GM12874 (cell line): ENCODE data around the gene LYL1.

Experiments
- TF ChIP-seq, protein P1 (sequence below): IDR thresholded peaks from 2 replicates; pipeline ENCODE4 v1.5.1; 2011; ENCODE audit warnings: low read depth, mild to moderate bottlenecking, control low read depth, low read length, moderate library complexity; ENCODE audit not compliant: insufficient read depth

LYL1 gene

DNA sequence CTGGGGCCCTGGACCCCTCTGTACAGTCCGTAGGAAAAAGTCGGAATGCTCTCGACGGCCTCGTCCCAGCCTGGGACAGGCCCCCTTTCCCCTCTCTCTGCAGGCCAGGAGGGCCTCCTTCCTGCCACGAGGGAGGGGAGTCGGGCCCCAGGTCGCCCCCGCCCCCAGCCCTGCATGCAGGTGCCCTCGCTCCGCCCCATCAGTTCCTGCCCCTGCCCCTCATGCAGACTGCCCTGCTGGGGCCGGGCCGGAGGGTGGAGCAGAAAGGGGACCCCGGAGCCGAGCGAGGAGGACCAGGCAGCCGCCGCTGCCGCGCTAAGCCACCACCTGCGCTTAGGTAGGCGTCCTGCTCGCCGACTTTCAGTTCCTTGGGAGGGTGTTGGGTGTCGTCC, 7.3 kb downstream of the LYL1 start:
- TF ChIP-seq, protein P1, sequence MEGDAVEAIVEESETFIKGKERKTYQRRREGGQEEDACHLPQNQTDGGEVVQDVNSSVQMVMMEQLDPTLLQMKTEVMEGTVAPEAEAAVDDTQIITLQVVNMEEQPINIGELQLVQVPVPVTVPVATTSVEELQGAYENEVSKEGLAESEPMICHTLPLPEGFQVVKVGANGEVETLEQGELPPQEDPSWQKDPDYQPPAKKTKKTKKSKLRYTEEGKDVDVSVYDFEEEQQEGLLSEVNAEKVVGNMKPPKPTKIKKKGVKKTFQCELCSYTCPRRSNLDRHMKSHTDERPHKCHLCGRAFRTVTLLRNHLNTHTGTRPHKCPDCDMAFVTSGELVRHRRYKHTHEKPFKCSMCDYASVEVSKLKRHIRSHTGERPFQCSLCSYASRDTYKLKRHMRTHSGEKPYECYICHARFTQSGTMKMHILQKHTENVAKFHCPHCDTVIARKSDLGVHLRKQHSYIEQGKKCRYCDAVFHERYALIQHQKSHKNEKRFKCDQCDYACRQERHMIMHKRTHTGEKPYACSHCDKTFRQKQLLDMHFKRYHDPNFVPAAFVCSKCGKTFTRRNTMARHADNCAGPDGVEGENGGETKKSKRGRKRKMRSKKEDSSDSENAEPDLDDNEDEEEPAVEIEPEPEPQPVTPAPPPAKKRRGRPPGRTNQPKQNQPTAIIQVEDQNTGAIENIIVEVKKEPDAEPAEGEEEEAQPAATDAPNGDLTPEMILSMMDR, result no peak

DNA sequence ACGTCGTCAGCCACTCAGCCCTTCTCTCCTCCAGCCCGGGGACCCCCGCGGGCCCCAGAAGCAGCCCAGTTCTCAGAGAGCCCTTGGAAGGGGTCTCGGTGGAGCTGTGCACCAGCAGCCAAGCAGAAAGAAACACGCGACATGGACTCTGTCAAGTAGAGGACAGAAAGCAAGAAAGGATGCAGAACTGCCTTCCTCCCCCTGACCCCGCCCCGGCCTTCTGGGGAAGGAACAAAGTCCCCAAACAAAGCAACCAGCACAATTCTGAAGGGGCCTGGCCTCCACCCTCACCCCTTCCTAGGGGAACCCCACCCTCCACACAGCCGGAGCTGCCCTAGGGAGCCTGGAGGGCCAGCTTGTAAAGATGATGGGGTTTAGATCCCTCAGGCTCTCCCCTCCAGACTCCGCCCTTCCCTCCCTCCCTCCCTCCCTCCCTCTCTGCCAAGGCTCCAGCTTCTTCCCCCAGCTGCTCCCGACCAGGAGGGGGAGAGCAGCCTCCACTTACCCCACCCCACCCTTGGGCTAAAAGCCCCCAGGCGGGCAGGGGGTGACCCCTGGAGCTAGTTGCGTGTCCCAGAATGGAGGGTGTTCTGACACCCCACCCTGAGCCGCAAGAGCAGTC, 7.8 kb downstream of the LYL1 start:
- TF ChIP-seq, protein P1, result no peak

GRCh38 chr19:13094106-13094504, 8.6 kb downstream of the LYL1 start:
- TF ChIP-seq, protein P1, result no peak

GRCh38 chr19:13093407-13094105, 9.1 kb downstream of the LYL1 start:
- TF ChIP-seq, protein P1, result peak; percentile 92

DNA sequence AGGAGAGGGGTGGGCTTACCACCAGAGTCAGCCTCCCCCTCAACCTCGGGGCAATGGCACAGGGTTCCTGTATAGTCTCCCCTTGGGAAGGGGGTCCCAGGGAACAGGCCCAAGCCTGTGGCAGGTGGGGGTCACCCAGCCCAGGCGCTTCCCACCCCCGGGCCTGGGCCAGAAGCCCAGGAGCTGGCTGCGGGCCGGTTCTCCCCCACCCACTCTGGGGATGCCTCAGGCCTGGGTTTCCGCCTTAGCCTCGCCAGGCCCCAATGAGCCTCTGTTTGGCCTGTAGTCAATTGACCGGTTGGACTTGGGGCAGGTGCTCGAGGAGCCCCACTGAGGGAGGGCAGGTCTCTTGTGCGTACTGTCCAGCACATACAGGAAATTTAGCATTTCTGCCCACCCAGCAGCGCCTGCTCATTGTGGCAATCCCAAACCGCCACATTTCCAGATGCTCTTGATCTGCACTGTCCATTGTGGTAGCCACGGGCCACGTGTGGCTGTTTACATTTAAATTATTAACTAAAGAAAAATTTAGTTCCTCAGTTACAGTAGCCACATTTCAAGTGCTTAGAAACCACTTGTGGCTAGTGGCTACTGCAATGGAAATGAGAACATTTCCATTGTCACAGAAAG, 9.9 kb downstream of the LYL1 start:
- TF ChIP-seq, protein P1, result no peak

GRCh38 chr19:13092158-13092543, 10.5 kb downstream of the LYL1 start:
- TF ChIP-seq, protein P1, result no peak

DNA sequence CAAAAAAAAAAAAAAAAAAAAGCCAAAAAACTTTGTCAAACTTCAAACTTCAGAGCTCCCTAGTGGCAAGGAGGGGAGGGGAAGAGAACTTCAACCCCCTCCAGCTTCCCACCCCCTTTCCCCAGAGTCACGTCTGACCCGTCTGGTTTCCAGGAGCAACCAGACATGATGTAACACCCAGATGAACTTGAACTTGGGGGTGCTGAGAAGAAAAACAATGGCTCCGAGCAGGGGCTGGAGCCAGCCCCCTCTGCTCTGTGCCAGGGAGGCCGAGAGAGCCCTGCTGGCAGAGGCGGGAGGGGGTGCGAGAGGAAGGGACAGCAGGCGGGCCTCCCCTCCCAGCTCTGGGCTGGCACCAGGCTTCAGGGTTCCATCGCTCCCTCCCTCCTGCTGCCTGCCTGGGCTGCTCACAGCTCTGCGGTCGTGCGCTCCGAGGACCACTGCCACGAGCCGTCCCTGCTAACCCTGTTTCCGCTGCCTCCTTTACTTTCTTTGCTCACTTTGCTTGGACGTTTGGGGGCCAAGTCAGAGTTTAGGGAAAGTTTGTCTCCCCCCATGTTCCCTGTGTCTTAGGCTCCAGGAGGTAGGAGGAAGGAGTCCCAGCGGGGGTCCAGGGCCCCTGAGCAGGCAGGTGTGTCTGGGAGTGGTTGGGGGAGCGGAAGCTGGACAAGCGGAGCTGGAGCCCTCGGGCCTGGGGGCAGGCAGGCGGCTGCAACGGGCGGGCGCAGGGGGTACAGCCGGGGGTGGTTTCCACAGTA, 11.1 kb downstream of the LYL1 start:
- TF ChIP-seq, protein P1, result no peak
